SK-N-SH (cell line): ENCODE data around the gene TRPM2. TPM values are rescaled to one million over a fixed set of nuclear protein-coding genes. Genes with fewer than 3 reads are reported as not detected.

Experiments
- CTCF ChIA-PET: fragments of 300-600, 350-600 bp; formaldehyde crosslinking; extraction: SDS; loops from one replicate; lab custom pipeline; 2021; lab: Yijun Ruan, JAX
- POLR2A ChIA-PET: fragments of 350-600 bp; sonication (Branson Sonifier 250); formaldehyde crosslinking; extraction: SDS; loops from one replicate; lab custom pipeline; 2020; ENCODE audit warnings: antibody characterized with exemption, inconsistent platforms; lab: Yijun Ruan, JAX
- DNase-seq: peaks from one replicate; pipeline ENCODE4 v3.0.0; 2012
- H2AFZ ChIP-seq: fragments of 200-600 bp; sonication (generic); 2 replicates; pipeline ENCODE4 v1.8.1; 2016; ENCODE audit warnings: antibody characterized with exemption, mild to moderate bottlenecking, low read depth
- H3F3A ChIP-seq: fragments of 200-600 bp; sonication (generic); replicated peaks from 2 replicates; pipeline ENCODE3; 2016; ENCODE audit warnings: antibody characterized with exemption, mild to moderate bottlenecking; ENCODE audit not compliant: insufficient read depth
- H3K27ac ChIP-seq, 2 experiments: fragments of 200-500 bp in 1 of 2; fragments of 200-600 bp in 1 of 2; sonication (Bioruptor generic) in 1 of 2; sonication (generic), shearing (Covaris generic) in 1 of 2; 2 replicates each; pipeline versions ENCODE4 v1.5.1 to v1.6.1; 2014 to 2016; ENCODE audit warnings: low read depth in 2 of 2, inconsistent platforms in 1 of 2, low read length in 1 of 2, mild to moderate bottlenecking in 1 of 2, mixed read lengths in 1 of 2
- H3K27me3 ChIP-seq: fragments of 200-600 bp; sonication (generic), shearing (Covaris generic); 2 replicates; pipeline ENCODE4 v1.6.1; 2016; ENCODE audit warnings: mixed run types; ENCODE audit not compliant: insufficient read depth
- H3K36me3 ChIP-seq, 2 experiments: fragments of 200-500 bp in 1 of 2; fragments of 200-600 bp in 1 of 2; sonication (Bioruptor generic) in 1 of 2; sonication (generic) in 1 of 2; replicated peaks in 1 of 2; 2 replicates each; pipeline versions ENCODE3 to v1.5.1; 2014 to 2016; ENCODE audit warnings: low read length in 1 of 2, mild to moderate bottlenecking in 1 of 2; ENCODE audit not compliant: insufficient read depth in 2 of 2, control insufficient read depth in 1 of 2
- H3K4me1 ChIP-seq, 2 experiments: fragments of 200-500 bp in 1 of 2; fragments of 200-600 bp in 1 of 2; sonication (Bioruptor generic) in 1 of 2; sonication (generic), shearing (Covaris generic) in 1 of 2; 2 replicates each; pipeline versions ENCODE4 v1.5.1 to v1.6.1; 2014 to 2016; ENCODE audit warnings: low read depth in 1 of 2, low read length in 1 of 2, mixed run types in 1 of 2; ENCODE audit not compliant: insufficient read depth in 2 of 2, control insufficient read depth in 1 of 2
- H3K4me2 ChIP-seq: fragments of 200-600 bp; sonication (generic), shearing (Covaris generic); 2 replicates; pipeline ENCODE4 v1.6.1; 2017; ENCODE audit warnings: mixed run types
- H3K4me3 ChIP-seq, 2 experiments: fragments of 200-500 bp in 1 of 2; fragments of 200-600 bp in 1 of 2; sonication (Bioruptor generic) in 1 of 2; sonication (generic), shearing (Covaris generic) in 1 of 2; 2 replicates each; pipeline versions ENCODE4 v1.5.1 to v1.8.1; 2014 to 2016; ENCODE audit warnings: low read depth in 2 of 2, inconsistent platforms in 1 of 2, low read length in 1 of 2, mild to moderate bottlenecking in 1 of 2, mixed read lengths in 1 of 2, moderate library complexity in 1 of 2
- H3K79me2 ChIP-seq: fragments of 200-600 bp; sonication (generic); 2 replicates; pipeline ENCODE4 v1.8.1; 2017; ENCODE audit warnings: mild to moderate bottlenecking; ENCODE audit not compliant: insufficient read depth
- H3K9ac ChIP-seq: fragments of 200-600 bp; sonication (generic); 2 replicates; pipeline ENCODE4 v1.6.1; 2017; ENCODE audit warnings: mixed run types
- H3K9me2 ChIP-seq: fragments of 200-600 bp; sonication (generic); 2 replicates; pipeline ENCODE4 v1.6.1; 2017; ENCODE audit warnings: mixed run types
- H3K9me3 ChIP-seq: fragments of 200-600 bp; sonication (generic); 2 replicates; pipeline ENCODE4 v1.6.1; 2017; ENCODE audit warnings: mixed run types, mild to moderate bottlenecking, moderate library complexity
- H4K20me1 ChIP-seq: fragments of 200-600 bp; sonication (generic); 2 replicates; pipeline ENCODE4 v1.6.1; 2017; ENCODE audit warnings: mild to moderate bottlenecking, mixed run types; ENCODE audit not compliant: insufficient read depth
- EZH2phosphoT487 ChIP-seq: fragments of 200-600 bp; sonication (generic); IDR thresholded peaks from 2 replicates; pipeline ENCODE4 v1.6.1; 2017; ENCODE audit warnings: low read depth, mixed run types, mild to moderate bottlenecking, antibody characterized with exemption, moderate library complexity, borderline replicate concordance
- FOSL2 ChIP-seq: IDR thresholded peaks from 2 replicates; pipeline ENCODE4 v1.4.0; 2012; ENCODE audit warnings: low read depth, mild to moderate bottlenecking, moderate library complexity, borderline replicate concordance
- FOXM1 ChIP-seq: IDR thresholded peaks from 2 replicates; pipeline ENCODE4 v1.4.0; 2012; ENCODE audit warnings: low read depth, mild to moderate bottlenecking
- GATA2 ChIP-seq: sonication (generic); formaldehyde crosslinking; IDR thresholded peaks from 2 replicates; pipeline ENCODE4 v1.5.0; 2020; ENCODE audit warnings: mild to moderate bottlenecking, missing genetic modification reagents
- JUND ChIP-seq: IDR thresholded peaks from 2 replicates; pipeline ENCODE4 v1.4.0; 2012
- MXI1 ChIP-seq: IDR thresholded peaks from 2 replicates; pipeline ENCODE4 v1.6.1; 2012; ENCODE audit warnings: mild to moderate bottlenecking, low read depth, low read length, improper control_type of control experiment
- NFIC ChIP-seq: IDR thresholded peaks from 2 replicates; pipeline ENCODE4 v1.4.0; 2012; ENCODE audit warnings: borderline replicate concordance
- NRF1 ChIP-seq: IDR thresholded peaks from 2 replicates; pipeline ENCODE4 v1.6.1; 2012; ENCODE audit warnings: low read depth, mild to moderate bottlenecking, low read length
- RAD21 ChIP-seq: IDR thresholded peaks from 2 replicates; pipeline ENCODE4 v1.6.1; 2012; ENCODE audit warnings: mild to moderate bottlenecking, low read length
- RCOR1 ChIP-seq: fragments of 150-350 bp; IDR thresholded peaks from 2 replicates; pipeline ENCODE4 v1.6.1; 2017; ENCODE audit warnings: antibody characterized with exemption, low read length
- RFX5 ChIP-seq: IDR thresholded peaks from 2 replicates; pipeline ENCODE4 v1.6.1; 2012; ENCODE audit warnings: mild to moderate bottlenecking, improper control_type of control experiment, low read length
- RXRA ChIP-seq: IDR thresholded peaks from 2 replicates; pipeline ENCODE4 v1.4.0; 2012; ENCODE audit warnings: low read depth, mild to moderate bottlenecking, borderline replicate concordance
- TAF1 ChIP-seq: IDR thresholded peaks from 2 replicates; pipeline ENCODE4 v1.6.1; 2012; ENCODE audit warnings: low read depth, mild to moderate bottlenecking, low read length, moderate library complexity, borderline replicate concordance
- TCF12 ChIP-seq: IDR thresholded peaks from 2 replicates; pipeline ENCODE4 v1.4.0; 2012
- TEAD4 ChIP-seq: IDR thresholded peaks from 2 replicates; pipeline ENCODE4 v1.4.0; 2012; ENCODE audit warnings: mild to moderate bottlenecking, borderline replicate concordance; ENCODE audit not compliant: insufficient read depth
- WGBS: methylation state at CpG from one replicate; pipeline ENCODE4 v1.1.6; 2017; ENCODE audit warnings: low lambda C conversion rate; 5-methylcytosine and 5-hydroxymethylcytosine counted together
- polyA plus RNA-seq, 3 experiments: library from polyadenylated mRNA; depleted of rRNA; stranded (reverse); fragments of >200 nt; gene quantifications; 2 replicates each; pipeline ENCODE4 v1.2.3, GENCODE V29; 2012
- TF ChIP-seq, protein P1 (sequence below): fragments of 150-350 bp; IDR thresholded peaks from 2 replicates; pipeline ENCODE4 v1.6.1; 2017; ENCODE audit warnings: antibody characterized with exemption, low read length, low read depth, borderline replicate concordance
- TF ChIP-seq, protein P2 (sequence below): IDR thresholded peaks from 2 replicates; pipeline ENCODE4 v1.4.0; 2012; ENCODE audit warnings: low read depth
- TF ChIP-seq, protein P3 (sequence below): fragments of 200-600 bp; sonication (generic); IDR thresholded peaks from 2 replicates; pipeline ENCODE4 v1.6.1; 2017; ENCODE audit warnings: antibody characterized with exemption, mild to moderate bottlenecking, moderate library complexity
- TF ChIP-seq, protein P4 (sequence below): IDR thresholded peaks from 2 replicates; pipeline ENCODE4 v1.4.0; 2012; ENCODE audit warnings: low read depth, borderline replicate concordance
- TF ChIP-seq, protein P5 (sequence below): IDR thresholded peaks from 2 replicates; pipeline ENCODE4; 2012
- TF ChIP-seq, protein P6 (sequence below): IDR thresholded peaks from 2 replicates; pipeline ENCODE4 v1.6.1; 2012; ENCODE audit warnings: mild to moderate bottlenecking, low read depth, low read length, moderate library complexity

TRPM2 gene
- polyA plus RNA-seq, 1 of the 3 experiments (the other 2 are of a cell fraction) = not detected

DNA sequence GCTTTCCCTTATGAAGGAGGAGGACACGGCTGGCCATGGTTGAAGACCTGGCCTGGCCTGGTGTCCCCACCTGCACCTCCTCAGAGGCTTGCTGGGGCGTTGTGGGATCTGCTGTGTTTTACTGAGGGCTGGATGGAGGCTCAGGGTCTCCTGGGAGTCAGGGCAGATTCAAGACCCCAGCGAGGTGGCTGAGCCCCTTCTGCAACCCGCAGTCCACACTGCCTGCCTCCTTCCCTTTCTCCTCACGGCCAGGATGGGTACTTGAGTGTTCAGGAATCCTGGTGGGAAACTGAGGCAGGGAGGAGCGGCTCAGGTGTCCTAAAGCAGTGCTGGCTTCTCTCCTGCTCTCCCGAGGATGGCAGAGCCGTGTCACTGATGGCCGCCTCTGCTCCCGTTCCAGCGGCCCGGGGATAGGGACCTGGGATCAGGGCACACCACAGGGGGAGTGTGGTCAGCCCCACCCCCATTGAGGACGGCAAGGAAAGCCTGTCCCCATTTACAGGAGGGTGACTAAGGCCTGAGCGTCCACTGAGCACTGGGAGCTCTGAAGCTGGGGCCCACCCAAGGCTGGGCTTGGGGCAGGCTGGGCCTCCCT lies 47.5 kb downstream of the TRPM2 start (continued):
- TF ChIP-seq, protein P1, sequence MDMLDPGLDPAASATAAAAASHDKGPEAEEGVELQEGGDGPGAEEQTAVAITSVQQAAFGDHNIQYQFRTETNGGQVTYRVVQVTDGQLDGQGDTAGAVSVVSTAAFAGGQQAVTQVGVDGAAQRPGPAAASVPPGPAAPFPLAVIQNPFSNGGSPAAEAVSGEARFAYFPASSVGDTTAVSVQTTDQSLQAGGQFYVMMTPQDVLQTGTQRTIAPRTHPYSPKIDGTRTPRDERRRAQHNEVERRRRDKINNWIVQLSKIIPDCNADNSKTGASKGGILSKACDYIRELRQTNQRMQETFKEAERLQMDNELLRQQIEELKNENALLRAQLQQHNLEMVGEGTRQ = no peak
- TF ChIP-seq FOSL2 = no peak

DNA sequence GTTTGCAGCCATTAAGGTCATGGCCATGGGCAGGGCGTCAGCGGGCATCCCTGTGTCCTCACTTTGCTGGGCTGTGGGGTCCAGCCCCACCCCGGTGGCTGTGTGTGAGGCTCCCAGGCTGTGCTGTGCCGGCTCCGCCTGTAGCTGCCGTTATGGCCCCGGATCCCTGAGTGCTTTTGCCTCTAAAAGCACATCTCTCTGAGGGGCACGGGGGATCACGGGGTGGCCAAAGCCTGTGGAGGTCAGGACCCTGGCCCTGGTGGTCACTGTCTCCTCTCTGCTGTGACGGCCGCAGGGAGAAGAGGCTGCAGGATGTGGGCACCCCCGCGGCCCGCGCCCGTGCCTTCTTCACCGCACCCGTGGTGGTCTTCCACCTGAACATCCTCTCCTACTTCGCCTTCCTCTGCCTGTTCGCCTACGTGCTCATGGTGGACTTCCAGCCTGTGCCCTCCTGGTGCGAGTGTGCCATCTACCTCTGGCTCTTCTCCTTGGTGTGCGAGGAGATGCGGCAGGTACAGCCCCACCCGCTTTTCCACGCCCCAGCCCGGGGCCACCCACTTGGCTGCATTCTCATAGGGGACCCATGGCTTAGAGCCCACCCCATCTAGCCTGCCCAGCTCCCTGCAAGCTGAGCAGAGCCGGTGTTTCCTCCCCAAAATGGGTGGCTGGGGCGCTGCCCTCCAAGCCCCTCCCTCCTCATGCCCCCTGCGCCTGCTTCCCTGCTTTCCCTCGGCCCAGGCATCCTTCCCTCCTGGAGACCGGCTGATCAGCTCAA lies 48.2 kb downstream of the TRPM2 start:
- no peaks in the 10 kb centered on the region for H3K79me2 ChIP-seq
- peaks cover 13% of the 10 kb centered on the region for H3F3A ChIP-seq
- POLR2A ChIA-PET = no interaction called here
- no peaks in the 10 kb centered on the region for H4K20me1 ChIP-seq
- no peaks in the 10 kb centered on the region for H3K4me1 ChIP-seq
- CTCF ChIA-PET = interaction anchor here (0.6 kb wide), 1 partner anchor 38 kb away, joined by 3 read pairs; no protein-coding TSS in a partner anchor
- H3K27ac ChIP-seq = no peak overlapping the region
- no peak overlapping the region for H3K4me3 ChIP-seq
- H3K27me3 ChIP-seq = 0 out of 2 replicates have a peak, but pooled peaks cover 3% of the 10 kb centered on the region
- DNase-seq = peak; percentile 20
- no peak overlapping the region for H3K9ac ChIP-seq
- WGBS = 62% methylated on average over 23 of the region's 32 CpGs
- no peak overlapping the region for H2AFZ ChIP-seq
- H3K9me2 ChIP-seq = no peaks in the 10 kb centered on the region
- no peaks in the 10 kb centered on the region for H3K9me3 ChIP-seq
- H3K4me2 ChIP-seq = no peak overlapping the region
- H3K36me3 ChIP-seq = no peaks in the 10 kb centered on the region
- TF ChIP-seq RAD21 = no peak
- TF ChIP-seq RXRA = no peak
- no peak for TF ChIP-seq RCOR1
- TF ChIP-seq TAF1 = no peak
- no peak for TF ChIP-seq MXI1
- TF ChIP-seq FOSL2 = no peak
- no peak for TF ChIP-seq NFIC
- TF ChIP-seq GATA2 (CRISPR knock-in tag) = no peak
- TF ChIP-seq, protein P2, sequence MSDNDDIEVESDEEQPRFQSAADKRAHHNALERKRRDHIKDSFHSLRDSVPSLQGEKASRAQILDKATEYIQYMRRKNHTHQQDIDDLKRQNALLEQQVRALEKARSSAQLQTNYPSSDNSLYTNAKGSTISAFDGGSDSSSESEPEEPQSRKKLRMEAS = no peak
- no peak for TF ChIP-seq TCF12
- TF ChIP-seq JUND = no peak
- TF ChIP-seq, protein P3, sequence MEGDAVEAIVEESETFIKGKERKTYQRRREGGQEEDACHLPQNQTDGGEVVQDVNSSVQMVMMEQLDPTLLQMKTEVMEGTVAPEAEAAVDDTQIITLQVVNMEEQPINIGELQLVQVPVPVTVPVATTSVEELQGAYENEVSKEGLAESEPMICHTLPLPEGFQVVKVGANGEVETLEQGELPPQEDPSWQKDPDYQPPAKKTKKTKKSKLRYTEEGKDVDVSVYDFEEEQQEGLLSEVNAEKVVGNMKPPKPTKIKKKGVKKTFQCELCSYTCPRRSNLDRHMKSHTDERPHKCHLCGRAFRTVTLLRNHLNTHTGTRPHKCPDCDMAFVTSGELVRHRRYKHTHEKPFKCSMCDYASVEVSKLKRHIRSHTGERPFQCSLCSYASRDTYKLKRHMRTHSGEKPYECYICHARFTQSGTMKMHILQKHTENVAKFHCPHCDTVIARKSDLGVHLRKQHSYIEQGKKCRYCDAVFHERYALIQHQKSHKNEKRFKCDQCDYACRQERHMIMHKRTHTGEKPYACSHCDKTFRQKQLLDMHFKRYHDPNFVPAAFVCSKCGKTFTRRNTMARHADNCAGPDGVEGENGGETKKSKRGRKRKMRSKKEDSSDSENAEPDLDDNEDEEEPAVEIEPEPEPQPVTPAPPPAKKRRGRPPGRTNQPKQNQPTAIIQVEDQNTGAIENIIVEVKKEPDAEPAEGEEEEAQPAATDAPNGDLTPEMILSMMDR = no peak
- no peak for TF ChIP-seq FOXM1
- no peak for TF ChIP-seq TEAD4
- no peak for TF ChIP-seq RFX5
- TF ChIP-seq, protein P4, sequence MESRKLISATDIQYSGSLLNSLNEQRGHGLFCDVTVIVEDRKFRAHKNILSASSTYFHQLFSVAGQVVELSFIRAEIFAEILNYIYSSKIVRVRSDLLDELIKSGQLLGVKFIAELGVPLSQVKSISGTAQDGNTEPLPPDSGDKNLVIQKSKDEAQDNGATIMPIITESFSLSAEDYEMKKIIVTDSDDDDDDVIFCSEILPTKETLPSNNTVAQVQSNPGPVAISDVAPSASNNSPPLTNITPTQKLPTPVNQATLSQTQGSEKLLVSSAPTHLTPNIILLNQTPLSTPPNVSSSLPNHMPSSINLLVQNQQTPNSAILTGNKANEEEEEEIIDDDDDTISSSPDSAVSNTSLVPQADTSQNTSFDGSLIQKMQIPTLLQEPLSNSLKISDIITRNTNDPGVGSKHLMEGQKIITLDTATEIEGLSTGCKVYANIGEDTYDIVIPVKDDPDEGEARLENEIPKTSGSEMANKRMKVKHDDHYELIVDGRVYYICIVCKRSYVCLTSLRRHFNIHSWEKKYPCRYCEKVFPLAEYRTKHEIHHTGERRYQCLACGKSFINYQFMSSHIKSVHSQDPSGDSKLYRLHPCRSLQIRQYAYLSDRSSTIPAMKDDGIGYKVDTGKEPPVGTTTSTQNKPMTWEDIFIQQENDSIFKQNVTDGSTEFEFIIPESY = no peak
- TF ChIP-seq, protein P5, sequence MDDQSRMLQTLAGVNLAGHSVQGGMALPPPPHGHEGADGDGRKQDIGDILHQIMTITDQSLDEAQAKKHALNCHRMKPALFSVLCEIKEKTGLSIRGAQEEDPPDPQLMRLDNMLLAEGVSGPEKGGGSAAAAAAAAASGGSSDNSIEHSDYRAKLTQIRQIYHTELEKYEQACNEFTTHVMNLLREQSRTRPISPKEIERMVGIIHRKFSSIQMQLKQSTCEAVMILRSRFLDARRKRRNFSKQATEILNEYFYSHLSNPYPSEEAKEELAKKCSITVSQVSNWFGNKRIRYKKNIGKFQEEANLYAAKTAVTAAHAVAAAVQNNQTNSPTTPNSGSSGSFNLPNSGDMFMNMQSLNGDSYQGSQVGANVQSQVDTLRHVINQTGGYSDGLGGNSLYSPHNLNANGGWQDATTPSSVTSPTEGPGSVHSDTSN = no peak
- no peak for TF ChIP-seq EZH2phosphoT487
- no peak for TF ChIP-seq NRF1
- TF ChIP-seq, protein P6, sequence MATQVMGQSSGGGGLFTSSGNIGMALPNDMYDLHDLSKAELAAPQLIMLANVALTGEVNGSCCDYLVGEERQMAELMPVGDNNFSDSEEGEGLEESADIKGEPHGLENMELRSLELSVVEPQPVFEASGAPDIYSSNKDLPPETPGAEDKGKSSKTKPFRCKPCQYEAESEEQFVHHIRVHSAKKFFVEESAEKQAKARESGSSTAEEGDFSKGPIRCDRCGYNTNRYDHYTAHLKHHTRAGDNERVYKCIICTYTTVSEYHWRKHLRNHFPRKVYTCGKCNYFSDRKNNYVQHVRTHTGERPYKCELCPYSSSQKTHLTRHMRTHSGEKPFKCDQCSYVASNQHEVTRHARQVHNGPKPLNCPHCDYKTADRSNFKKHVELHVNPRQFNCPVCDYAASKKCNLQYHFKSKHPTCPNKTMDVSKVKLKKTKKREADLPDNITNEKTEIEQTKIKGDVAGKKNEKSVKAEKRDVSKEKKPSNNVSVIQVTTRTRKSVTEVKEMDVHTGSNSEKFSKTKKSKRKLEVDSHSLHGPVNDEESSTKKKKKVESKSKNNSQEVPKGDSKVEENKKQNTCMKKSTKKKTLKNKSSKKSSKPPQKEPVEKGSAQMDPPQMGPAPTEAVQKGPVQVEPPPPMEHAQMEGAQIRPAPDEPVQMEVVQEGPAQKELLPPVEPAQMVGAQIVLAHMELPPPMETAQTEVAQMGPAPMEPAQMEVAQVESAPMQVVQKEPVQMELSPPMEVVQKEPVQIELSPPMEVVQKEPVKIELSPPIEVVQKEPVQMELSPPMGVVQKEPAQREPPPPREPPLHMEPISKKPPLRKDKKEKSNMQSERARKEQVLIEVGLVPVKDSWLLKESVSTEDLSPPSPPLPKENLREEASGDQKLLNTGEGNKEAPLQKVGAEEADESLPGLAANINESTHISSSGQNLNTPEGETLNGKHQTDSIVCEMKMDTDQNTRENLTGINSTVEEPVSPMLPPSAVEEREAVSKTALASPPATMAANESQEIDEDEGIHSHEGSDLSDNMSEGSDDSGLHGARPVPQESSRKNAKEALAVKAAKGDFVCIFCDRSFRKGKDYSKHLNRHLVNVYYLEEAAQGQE = no peak
